Measurements from ENCODE around the gene RECQL5. TPM values are rescaled to one million over a fixed set of nuclear protein-coding genes. Genes with fewer than 3 reads are reported as not detected.

Gene RECQL5
- total RNA-seq, 1 donor from 2014 or later, result 43.1 TPM

DNA sequence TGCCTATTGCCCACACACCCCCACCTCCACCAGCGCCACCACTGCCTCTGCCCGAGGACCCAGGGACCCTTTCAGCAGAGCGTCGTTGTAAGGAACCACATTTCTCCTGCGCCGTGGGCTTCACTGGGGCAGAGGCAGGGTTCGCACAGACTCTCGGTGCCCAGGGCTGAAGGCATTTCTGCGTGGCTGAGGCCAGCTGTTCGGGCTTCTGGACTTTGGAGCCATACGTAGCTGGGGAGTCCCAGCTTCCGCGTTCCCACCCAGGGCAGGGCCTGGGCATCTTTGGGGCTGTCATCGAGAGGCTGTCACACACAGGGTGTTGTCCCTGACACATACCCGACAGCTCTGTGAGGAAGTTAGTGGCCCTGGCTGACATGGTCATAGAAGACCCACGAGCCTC is 49.7 kb downstream of the RECQL5 start:
- Histone ChIP-seq H3K27ac (no peak overlapping the region), H3K36me3 (peaks cover 69% of the 10 kb centered on the region), H3K4me1 (no peaks in the 10 kb centered on the region), H3K27me3 (no peaks in the 10 kb centered on the region), H3K4me3 (no peak overlapping the region), H3K9me3 (no peaks in the 10 kb centered on the region)
- DNase-seq (no peak), ATAC-seq (no peak)
- intact Hi-C loops (cut with DNase I), result no loop called here
- no peak for TF ChIP-seq CTCF (IDR thresholded peaks at IDR 0.05)

DNA sequence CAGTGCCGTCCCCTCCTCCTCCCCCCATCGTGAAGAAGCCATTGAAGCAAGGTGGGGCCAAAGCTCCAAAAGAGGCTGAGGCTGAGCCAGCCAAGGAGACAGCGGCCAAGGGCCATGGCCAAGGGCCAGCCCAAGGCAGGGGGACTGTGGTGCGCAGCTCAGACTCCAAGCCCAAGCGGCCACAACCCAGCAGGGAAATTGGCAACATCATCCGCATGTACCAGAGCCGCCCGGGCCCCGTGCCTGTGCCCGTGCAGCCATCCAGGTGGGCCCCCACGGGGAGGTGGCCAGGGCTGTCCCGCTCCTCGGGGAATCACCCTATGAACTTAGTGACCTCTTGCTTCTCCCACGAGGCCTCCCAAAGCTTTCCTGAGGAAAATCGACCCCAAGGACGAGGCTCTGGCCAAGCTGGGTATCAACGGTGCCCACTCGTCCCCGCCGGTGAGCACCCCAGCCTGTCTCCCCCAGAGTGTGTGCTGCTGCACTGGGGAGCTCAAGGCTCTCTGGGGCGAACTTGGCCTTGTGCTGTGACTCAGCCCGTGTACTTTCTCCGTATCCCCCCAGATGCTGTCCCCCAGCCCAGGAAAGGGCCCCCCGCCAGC is 50.3 kb downstream of the RECQL5 start:
- H3K9me3 ChIP-seq, result no peaks in the 10 kb centered on the region
- TF ChIP-seq CTCF (IDR thresholded peaks at IDR 0.05), result no peak
- ATAC-seq (no peak), DNase-seq (no peak)
- no peak overlapping the region for H3K27ac ChIP-seq
- H3K4me3 ChIP-seq, result no peak overlapping the region
- intact Hi-C loops (cut with DNase I), result no loop called here
- H3K36me3 ChIP-seq, result peaks cover 71% of the 10 kb centered on the region
- no peaks in the 10 kb centered on the region for H3K27me3 ChIP-seq
- no peaks in the 10 kb centered on the region for H3K4me1 ChIP-seq

DNA sequence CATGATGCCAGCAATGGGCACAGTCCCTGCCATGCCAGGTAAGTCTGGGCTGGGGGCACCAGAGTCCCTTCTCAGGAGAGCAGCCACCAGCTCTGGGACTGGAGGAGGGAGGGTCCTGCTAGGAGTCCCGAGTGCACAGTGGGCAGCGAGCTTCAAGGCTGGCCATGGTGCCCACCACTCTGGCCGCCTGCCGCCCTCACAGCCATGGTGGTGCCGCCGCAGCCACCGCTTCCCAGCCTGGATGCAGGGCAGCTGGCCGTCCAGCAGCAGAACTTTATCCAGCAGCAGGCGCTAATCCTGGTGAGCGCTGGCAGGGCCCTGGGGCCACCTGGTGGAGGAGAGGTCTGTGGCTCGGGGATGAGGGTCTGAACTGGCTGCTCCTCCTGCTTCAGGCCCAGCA is 51.7 kb downstream of the RECQL5 start:
- peaks cover 64% of the 10 kb centered on the region for H3K36me3 ChIP-seq
- no peaks in the 10 kb centered on the region for H3K9me3 ChIP-seq
- H3K27me3 ChIP-seq, result no peaks in the 10 kb centered on the region
- H3K4me1 ChIP-seq, result no peaks in the 10 kb centered on the region
- DNase-seq (no peak), ATAC-seq (no peak)
- no peak for TF ChIP-seq CTCF (IDR thresholded peaks at IDR 0.05)
- intact Hi-C loops (cut with DNase I), result no loop called here
- H3K4me3 ChIP-seq, result no peak overlapping the region
- no peak overlapping the region for H3K27ac ChIP-seq

- DNase-seq (no peak), ATAC-seq (no peak)
- H3K27me3 ChIP-seq, result no peaks in the 10 kb centered on the region
- TF ChIP-seq CTCF (IDR thresholded peaks at IDR 0.05), result no peak
- H3K36me3 ChIP-seq, result peaks cover 64% of the 10 kb centered on the region
- no peak overlapping the region for H3K27ac ChIP-seq
- H3K9me3 ChIP-seq, result no peaks in the 10 kb centered on the region
- no peaks in the 10 kb centered on the region for H3K4me1 ChIP-seq
- no peak overlapping the region for H3K4me3 ChIP-seq
- intact Hi-C loops (cut with DNase I), result no loop called here
Measured at GRCh38 chr17:75614556-75615270, 52.2 kb downstream of the RECQL5 start.

- H3K27me3 ChIP-seq, result no peaks in the 10 kb centered on the region
- ATAC-seq (no peak), DNase-seq (no peak)
- H3K9me3 ChIP-seq, result no peaks in the 10 kb centered on the region
- H3K4me3 ChIP-seq, result no peak overlapping the region
- peaks cover 57% of the 10 kb centered on the region for H3K36me3 ChIP-seq
- H3K27ac ChIP-seq, result no peak overlapping the region
- intact Hi-C loops (cut with DNase I), result no loop called here
- H3K4me1 ChIP-seq, result no peaks in the 10 kb centered on the region
- no peak for TF ChIP-seq CTCF (IDR thresholded peaks at IDR 0.05)
Measured at GRCh38 chr17:75614006-75614405, 52.9 kb downstream of the RECQL5 start.
